Transverse colon (tissue), 4 donors: Measurements from ENCODE around the gene NUCKS1. TPM values are rescaled to one million over a fixed set of nuclear protein-coding genes. Genes with fewer than 3 reads are reported as not detected.

ENCODE experiments used
- DNase-seq: peaks from one replicate; pipeline ENCODE4 v3.0.0-alpha.2; 2019
- H3K27ac ChIP-seq, 4 donors: fragments of 200-600 bp; sonication (generic); 2 replicates each; pipeline ENCODE4 v1.5.1; 2016 to 2018; ENCODE audit warnings: inconsistent platforms in 4 of 4
- H3K27me3 ChIP-seq: fragments of 200-600 bp; sonication (generic); 2 replicates; pipeline ENCODE4 v1.5.1; 2017; ENCODE audit warnings: inconsistent platforms
- H3K36me3 ChIP-seq, 4 donors: fragments of 200-600 bp; sonication (generic); 2 replicates each; pipeline ENCODE4 v1.5.1; 2017 to 2019; ENCODE audit warnings: inconsistent platforms in 4 of 4
- H3K4me1 ChIP-seq, 4 donors: fragments of 200-600 bp; sonication (generic); 2 replicates each; pipeline ENCODE4 v1.5.1; 2017 to 2020; ENCODE audit warnings: inconsistent platforms in 4 of 4
- H3K4me3 ChIP-seq, 4 donors: fragments of 200-600 bp; sonication (generic); 1 replicate in 1 of 4; 2 replicates in 3 of 4; pipeline versions ENCODE4 v1.5.1 to v1.6.1; 2017 to 2019; ENCODE audit warnings: inconsistent platforms in 4 of 4
- H3K9me3 ChIP-seq, 2 donors: fragments of 200-600 bp; sonication (generic); 2 replicates each; pipeline ENCODE4 v1.5.1; 2017 to 2019; ENCODE audit warnings: inconsistent platforms in 2 of 2
- EP300 ChIP-seq: sonication (generic); formaldehyde crosslinking; IDR thresholded peaks from one replicate; pipeline ENCODE4 v1.6.1; 2017; ENCODE audit warnings: antibody characterized with exemption, low read depth
- POLR2A ChIP-seq: fragments of 450-650 bp; IDR thresholded peaks from one replicate; pipeline ENCODE4 v1.6.1; 2016; ENCODE audit warnings: antibody characterized with exemption, mild to moderate bottlenecking, moderate library complexity
- POLR2AphosphoS5 ChIP-seq, 3 donors: sonication (generic); formaldehyde crosslinking; IDR thresholded peaks; one replicate each; pipeline ENCODE4 v1.6.1; 2016; ENCODE audit warnings: antibody characterized with exemption in 3 of 3
- WGBS, 2 donors: methylation state at CpG; one replicate each; pipeline ENCODE4 v1.1.5; 2018; ENCODE audit warnings: low coverage in 1 of 2; 5-methylcytosine and 5-hydroxymethylcytosine counted together
- in situ Hi-C, 4 donors: fragments of 200-750 bp; cut with MboI; loops; one replicate each; pipeline versions ENCODE4 v1.15.0 to v1.15.1; 2017; ENCODE audit warnings: low sequenced_read_pairs in 3 of 4, low pct_ligation_motif_present in 1 of 4, low pct_unique_long_range_greater_than_20kb in 1 of 4
- intact Hi-C: fragments of 100-400 bp; cut with DNase I; formaldehyde crosslinking; loops from one replicate; pipeline ENCODE4 v1.15.1; 2023; ENCODE audit warnings: low total_unique reads
- total RNA-seq, 4 donors: library from RNA; depleted of rRNA; stranded (reverse); fragments of >200 nt; gene quantifications; one replicate each; pipeline ENCODE4 v1.1.0, GENCODE V29; 2016
- TF ChIP-seq, protein P1 (sequence below), 5 experiments: fragments of 200-600 bp in 3 of 5; fragments of 450-650 bp in 2 of 5; sonication (generic) in 3 of 5; IDR thresholded peaks; 1 replicate in 2 of 5; 2 replicates in 3 of 5; pipeline ENCODE4 v1.5.1; 2016 to 2017; ENCODE audit warnings: antibody characterized with exemption in 5 of 5, inconsistent platforms in 3 of 5, mild to moderate bottlenecking in 2 of 5, moderate library complexity in 1 of 5

Gene NUCKS1
- total RNA-seq, 4 donors from 2014 or later = 21.7 to 45.7 (median 35.1) TPM

DNA sequence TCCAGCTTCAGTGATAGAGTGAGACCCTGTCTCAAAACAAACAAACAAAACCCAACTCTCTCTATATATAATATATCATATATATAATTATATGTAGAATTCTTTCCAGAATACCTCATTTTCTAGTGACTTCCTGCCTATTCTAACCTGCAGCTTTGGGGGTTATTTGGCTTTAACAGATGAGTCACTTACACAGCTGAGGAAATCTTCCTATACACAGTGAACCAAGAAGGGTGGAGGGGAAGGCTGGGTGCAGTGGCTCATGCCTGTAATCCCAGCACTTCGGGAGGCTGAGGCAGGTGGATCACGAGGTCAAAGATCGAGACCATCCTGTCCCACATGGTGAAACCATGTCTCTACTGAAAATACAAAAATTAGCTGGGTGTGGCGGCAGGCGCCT lies 16.1 kb upstream of the NUCKS1 start:
- in situ Hi-C loops (no loop called here), intact Hi-C loops (no loop called here)
- TF ChIP-seq, protein P1, sequence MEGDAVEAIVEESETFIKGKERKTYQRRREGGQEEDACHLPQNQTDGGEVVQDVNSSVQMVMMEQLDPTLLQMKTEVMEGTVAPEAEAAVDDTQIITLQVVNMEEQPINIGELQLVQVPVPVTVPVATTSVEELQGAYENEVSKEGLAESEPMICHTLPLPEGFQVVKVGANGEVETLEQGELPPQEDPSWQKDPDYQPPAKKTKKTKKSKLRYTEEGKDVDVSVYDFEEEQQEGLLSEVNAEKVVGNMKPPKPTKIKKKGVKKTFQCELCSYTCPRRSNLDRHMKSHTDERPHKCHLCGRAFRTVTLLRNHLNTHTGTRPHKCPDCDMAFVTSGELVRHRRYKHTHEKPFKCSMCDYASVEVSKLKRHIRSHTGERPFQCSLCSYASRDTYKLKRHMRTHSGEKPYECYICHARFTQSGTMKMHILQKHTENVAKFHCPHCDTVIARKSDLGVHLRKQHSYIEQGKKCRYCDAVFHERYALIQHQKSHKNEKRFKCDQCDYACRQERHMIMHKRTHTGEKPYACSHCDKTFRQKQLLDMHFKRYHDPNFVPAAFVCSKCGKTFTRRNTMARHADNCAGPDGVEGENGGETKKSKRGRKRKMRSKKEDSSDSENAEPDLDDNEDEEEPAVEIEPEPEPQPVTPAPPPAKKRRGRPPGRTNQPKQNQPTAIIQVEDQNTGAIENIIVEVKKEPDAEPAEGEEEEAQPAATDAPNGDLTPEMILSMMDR (IDR thresholded peaks at IDR 0.05) = no peak
- TF ChIP-seq EP300 (no peak), POLR2A (no peak), POLR2AphosphoS5 (IDR thresholded peaks at IDR 0.05) (no peak)
- no peak overlapping the region for H3K4me3 ChIP-seq
- no peak for DNase-seq
- 67 to 100% methylated on average over 2 to 5 of the region's 5 CpGs for WGBS, 2 donors
- no peaks in the 10 kb centered on the region for H3K9me3 ChIP-seq
- no peaks in the 10 kb centered on the region for H3K4me1 ChIP-seq
- no peaks in the 10 kb centered on the region for H3K36me3 ChIP-seq
- H3K27ac ChIP-seq = no peak overlapping the region
- H3K27me3 ChIP-seq = no peaks in the 10 kb centered on the region

DNA sequence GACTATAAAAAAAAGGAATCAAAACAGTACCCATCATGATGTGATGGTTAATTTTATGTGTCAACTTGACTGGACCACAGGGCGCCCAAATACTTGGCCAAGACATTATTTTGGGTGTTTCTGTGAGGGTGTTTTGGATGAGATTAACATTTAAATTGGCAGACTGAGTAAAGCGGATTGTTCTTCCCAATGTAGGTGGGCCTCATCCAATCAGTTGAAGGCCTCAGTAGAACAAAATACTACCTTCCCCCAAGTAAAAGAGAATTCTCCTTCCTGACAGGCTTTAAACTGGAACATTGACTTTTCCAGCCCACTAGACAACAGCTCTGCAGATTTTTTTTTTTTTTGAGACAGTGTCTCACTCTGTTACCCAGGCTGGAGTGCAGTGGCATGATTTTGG lies 14.6 kb upstream of the NUCKS1 start:
- no peaks in the 10 kb centered on the region for H3K9me3 ChIP-seq
- no peaks in the 10 kb centered on the region for H3K27me3 ChIP-seq
- WGBS, 2 donors = 92 to 95% methylated on average over 1 to 2 of the region's 2 CpGs
- intact Hi-C loops = no loop called here
- H3K27ac ChIP-seq = no peak overlapping the region
- no peak overlapping the region for H3K4me3 ChIP-seq
- in situ Hi-C loops = no loop called here
- no peaks in the 10 kb centered on the region for H3K36me3 ChIP-seq
- TF ChIP-seq EP300 (no peak), POLR2AphosphoS5 (IDR thresholded peaks at IDR 0.05) (no peak), POLR2A (no peak)
- TF ChIP-seq, protein P1 (IDR thresholded peaks at IDR 0.05) = no peak
- H3K4me1 ChIP-seq = no peaks in the 10 kb centered on the region
- no peak for DNase-seq

DNA sequence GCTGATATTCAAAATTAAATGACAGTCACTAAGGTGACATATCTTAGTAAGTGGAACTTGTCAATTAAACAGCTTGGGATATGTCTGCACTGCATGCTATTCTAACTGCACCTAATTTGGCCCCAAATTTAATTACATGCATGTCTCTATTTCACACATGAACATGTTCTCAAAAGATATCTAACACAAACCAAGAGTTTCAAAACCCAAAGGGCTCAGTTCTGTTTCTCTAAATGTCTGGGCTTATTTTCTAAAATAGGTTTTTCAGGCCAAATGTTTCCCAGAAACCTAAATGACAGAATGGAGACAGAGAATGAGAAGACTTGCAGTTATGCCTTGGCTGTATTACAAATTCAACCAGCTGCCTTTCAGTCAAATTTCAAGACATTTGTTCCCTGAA lies 14.0 kb upstream of the NUCKS1 start:
- DNase-seq = no peak
- H3K9me3 ChIP-seq = no peaks in the 10 kb centered on the region
- no peaks in the 10 kb centered on the region for H3K36me3 ChIP-seq
- no peaks in the 10 kb centered on the region for H3K27me3 ChIP-seq
- H3K27ac ChIP-seq = no peak overlapping the region
- no peak for TF ChIP-seq POLR2AphosphoS5 (IDR thresholded peaks at IDR 0.05)
- no peak for TF ChIP-seq POLR2A
- TF ChIP-seq EP300 = no peak
- TF ChIP-seq, protein P1 (IDR thresholded peaks at IDR 0.05) = no peak
- intact Hi-C loops (no loop called here), in situ Hi-C loops (no loop called here)
- no peaks in the 10 kb centered on the region for H3K4me1 ChIP-seq
- H3K4me3 ChIP-seq = no peak overlapping the region

DNA sequence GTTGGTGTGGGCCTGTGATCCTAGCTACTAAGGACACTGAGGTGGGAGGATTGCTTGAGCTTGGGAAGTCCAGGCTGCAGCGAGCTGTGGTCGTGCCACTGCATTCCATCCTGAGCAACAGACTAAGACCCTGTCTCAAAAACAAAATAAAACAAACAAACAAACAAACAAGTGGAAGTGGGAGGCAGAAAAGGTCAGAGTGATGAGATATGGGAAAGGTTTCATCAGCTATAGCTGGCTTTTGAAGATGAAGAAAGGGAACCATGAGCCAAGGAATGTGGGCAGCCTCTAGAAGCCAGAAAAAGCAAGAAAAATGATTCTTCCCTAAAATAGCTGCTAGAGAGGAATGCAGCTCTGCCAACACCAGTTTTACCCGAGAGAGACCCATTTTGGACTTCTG lies 10.6 kb upstream of the NUCKS1 start:
- no peaks in the 10 kb centered on the region for H3K36me3 ChIP-seq
- H3K4me3 ChIP-seq = no peak overlapping the region
- H3K27ac ChIP-seq = no peak overlapping the region
- 58 to 75% methylated on average over 1 to 3 of the region's 3 CpGs for WGBS, 2 donors
- H3K4me1 ChIP-seq = no peaks in the 10 kb centered on the region
- in situ Hi-C loops = no loop called here
- no peaks in the 10 kb centered on the region for H3K9me3 ChIP-seq
- no peak for DNase-seq
- TF ChIP-seq POLR2A (no peak), EP300 (no peak), POLR2AphosphoS5 (IDR thresholded peaks at IDR 0.05) (no peak)
- TF ChIP-seq, protein P1 (IDR thresholded peaks at IDR 0.05) = no peak
- H3K27me3 ChIP-seq = no peaks in the 10 kb centered on the region
- intact Hi-C loops = no loop called here
